ENCODE measurements around the gene DNAJC22.

Gene DNAJC22

DNA sequence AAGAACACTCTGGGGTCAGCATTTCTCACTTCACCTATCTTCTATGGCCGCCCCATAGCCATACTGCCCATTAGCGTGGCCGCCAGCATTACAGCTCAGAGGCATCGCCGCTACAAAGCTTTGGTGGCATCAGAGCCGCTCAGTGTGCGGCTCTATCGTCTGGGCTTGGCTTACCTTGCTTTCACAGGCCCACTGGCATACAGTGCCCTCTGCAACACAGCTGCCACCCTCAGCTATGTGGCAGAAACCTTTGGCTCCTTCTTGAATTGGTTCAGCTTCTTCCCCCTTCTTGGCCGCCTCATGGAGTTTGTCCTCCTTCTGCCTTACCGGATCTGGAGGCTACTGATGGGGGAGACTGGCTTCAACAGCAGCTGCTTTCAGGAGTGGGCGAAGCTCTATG lies 2.6 kb downstream of the DNAJC22 start:
- TF ChIP-seq, protein P1, sequence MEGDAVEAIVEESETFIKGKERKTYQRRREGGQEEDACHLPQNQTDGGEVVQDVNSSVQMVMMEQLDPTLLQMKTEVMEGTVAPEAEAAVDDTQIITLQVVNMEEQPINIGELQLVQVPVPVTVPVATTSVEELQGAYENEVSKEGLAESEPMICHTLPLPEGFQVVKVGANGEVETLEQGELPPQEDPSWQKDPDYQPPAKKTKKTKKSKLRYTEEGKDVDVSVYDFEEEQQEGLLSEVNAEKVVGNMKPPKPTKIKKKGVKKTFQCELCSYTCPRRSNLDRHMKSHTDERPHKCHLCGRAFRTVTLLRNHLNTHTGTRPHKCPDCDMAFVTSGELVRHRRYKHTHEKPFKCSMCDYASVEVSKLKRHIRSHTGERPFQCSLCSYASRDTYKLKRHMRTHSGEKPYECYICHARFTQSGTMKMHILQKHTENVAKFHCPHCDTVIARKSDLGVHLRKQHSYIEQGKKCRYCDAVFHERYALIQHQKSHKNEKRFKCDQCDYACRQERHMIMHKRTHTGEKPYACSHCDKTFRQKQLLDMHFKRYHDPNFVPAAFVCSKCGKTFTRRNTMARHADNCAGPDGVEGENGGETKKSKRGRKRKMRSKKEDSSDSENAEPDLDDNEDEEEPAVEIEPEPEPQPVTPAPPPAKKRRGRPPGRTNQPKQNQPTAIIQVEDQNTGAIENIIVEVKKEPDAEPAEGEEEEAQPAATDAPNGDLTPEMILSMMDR (IDR thresholded peaks at IDR 0.05): no peak
- no peak for DNase-seq (ENCODE audit: low spot score)
- no peak overlapping the region for H3K27ac ChIP-seq
- H3K4me3 ChIP-seq: no peak overlapping the region

DNA sequence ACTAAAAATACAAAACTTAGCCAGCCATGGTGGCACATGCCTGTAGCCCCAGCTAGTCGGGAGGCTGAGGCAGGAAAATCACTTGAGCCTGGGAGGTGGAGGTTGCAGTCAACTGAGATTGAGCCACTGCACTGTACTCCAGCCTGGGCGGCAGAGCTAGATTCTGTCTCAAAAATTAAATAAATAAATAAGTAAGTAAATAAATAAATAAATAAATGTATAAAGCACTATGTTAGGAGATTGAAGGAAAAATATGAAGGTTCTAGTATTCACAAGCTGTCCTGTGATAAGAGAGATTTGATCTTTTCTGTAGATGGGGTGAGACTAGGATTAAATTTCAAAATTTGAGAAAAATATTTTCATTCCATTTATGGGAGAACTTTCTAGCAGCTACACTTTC lies 5.7 kb downstream of the DNAJC22 start:
- TF ChIP-seq, protein P1 (IDR thresholded peaks at IDR 0.05): no peak
- H3K27ac ChIP-seq: no peak overlapping the region
- H3K4me3 ChIP-seq: no peak overlapping the region
- no peak for DNase-seq (ENCODE audit: low spot score)

DNA sequence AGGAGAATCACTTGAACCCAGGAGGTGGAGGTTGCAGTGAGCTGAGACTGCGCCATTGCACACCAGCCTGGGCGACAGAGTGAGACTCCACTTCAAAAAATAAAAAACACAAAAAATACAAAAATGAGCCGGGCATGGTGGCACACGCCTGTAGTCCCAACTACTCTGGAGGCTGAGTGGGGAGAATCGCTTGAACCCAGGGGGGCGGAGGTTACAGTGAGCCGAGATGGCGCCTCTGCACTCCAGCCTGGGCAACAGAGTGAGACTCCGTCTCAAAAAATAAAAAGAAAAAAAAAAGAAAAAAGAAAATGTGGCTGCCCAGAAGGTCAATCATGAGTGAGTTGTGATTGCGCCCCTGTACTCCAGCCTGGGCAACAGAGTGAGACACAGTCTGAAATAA lies 9.2 kb downstream of the DNAJC22 start:
- no peak for DNase-seq (ENCODE audit: low spot score)
- H3K27ac ChIP-seq: no peak overlapping the region
- TF ChIP-seq, protein P1 (IDR thresholded peaks at IDR 0.05): no peak
- no peak overlapping the region for H3K4me3 ChIP-seq

DNA sequence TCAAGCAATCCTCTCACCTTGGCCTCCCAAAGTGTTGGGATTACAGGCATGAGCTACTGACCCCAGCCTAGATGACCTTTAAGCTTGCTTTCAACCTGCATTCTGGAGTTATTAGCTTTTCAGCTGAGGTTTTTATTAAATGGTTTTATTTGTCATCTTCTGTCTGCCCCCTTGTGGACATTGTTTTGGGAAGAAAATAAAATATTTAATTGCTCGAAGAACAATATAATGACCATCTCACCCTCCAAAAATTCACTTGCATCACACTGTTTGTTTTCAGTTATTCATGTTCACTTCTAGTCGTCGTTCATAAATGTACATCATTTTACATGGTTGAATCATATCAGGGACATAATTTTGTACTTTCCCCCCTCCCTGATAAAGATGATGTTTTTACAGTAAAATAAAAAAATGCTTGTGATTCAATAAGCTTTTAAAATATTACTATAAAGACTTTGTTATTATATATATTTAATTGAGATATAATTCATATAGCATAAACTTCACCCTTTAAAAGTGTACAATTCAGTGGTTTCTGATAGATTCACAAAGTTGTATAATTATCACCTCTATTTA lies 10.5 kb downstream of the DNAJC22 start:
- Histone ChIP-seq H3K27ac (no peak overlapping the region), H3K4me3 (no peak overlapping the region)
- TF ChIP-seq, protein P1 (IDR thresholded peaks at IDR 0.05): no peak
- no peak for DNase-seq (ENCODE audit: low spot score)

DNA sequence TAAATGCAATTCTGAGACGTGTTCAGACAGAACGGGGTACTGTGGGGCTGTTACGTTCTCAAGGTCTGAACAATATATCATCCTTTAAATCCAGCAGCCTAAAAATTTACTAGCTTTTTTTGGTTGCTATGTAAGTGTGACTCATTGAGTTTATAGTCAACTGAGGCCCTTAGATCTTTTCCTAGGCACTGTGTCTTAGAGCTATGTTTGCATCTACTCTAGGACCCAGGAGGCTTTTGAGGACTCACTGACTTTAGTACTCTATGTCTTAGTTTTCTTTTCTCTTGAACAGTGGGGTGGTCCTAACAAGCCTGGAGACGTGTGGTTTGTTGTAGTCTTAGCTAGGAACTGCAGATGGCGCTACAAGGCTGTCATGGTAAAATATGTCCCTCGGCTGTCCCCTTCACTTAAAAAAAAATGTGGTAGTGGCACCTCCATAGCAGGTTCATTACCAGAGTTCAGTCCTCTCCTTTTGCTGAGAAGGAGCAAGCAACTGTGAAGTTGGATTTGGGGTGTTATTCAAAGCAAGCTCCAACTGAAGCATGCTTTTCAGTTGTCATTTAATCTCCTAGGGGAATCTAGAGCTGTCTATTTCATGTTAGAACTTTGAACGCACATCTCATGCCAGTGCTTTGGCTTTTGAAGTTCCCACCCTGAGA lies 11.9 kb downstream of the DNAJC22 start:
- Histone ChIP-seq H3K27ac (no peak overlapping the region), H3K4me3 (no peak overlapping the region)
- no peak for DNase-seq (ENCODE audit: low spot score)
- TF ChIP-seq, protein P1 (IDR thresholded peaks at IDR 0.05): peak; percentile 45

DNA sequence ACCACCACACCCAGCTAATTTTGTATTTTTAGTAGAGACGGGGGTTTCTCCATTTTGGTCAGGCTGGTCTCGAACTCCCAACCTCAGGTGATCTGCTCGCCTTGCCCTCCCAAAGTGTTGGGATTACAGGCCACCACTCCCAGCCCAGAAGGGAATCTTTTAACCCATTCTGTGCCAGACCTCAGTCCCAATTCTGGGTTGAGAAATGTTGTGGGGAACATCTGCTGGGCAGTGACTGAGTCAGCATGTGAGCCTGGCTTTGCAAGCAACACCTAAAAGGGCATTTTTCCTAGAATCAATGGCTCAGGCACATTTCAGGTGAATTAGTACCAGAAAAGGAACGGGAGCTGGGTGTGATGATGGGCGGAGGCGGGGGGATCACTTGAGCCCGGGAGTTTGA lies 13.0 kb downstream of the DNAJC22 start:
- TF ChIP-seq, protein P1 (IDR thresholded peaks at IDR 0.05): no peak
- DNase-seq (ENCODE audit: low spot score): no peak
- H3K4me3 ChIP-seq: no peak overlapping the region
- no peak overlapping the region for H3K27ac ChIP-seq

DNA sequence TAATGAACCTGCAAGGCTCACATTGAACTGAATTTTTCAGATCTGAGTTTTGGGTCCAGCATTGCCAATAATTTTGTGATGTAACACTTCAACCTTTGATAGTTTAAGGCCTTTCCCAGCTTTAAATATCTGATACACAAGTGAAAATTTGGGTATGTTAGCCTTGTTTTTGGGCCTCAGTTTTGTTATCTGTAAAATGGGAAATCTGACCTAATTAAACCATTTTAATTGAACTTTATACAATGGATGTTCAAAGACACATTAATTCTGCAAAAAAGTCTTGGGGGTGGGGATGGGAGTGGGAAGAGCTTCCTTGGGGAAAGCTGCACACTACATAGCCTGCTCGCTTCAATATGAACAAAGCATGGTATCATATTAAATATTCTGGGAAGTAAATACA lies 15.4 kb downstream of the DNAJC22 start:
- H3K4me3 ChIP-seq: no peak overlapping the region
- DNase-seq (ENCODE audit: low spot score): no peak
- TF ChIP-seq, protein P1 (IDR thresholded peaks at IDR 0.05): no peak
- H3K27ac ChIP-seq: no peak overlapping the region
